SK-MEL-5 (cell line): ENCODE results near the gene HUWE1. TPM values are rescaled to one million over a fixed set of nuclear protein-coding genes. Genes with fewer than 3 reads are reported as not detected.

Experiments used
- DNase-seq: peaks from one replicate; pipeline ENCODE4 v3.0.0-alpha.2; 2016; ENCODE audit warnings: low read depth, low spot score
- in situ Hi-C: cut with HindIII; loops from 2 replicates; pipeline ENCODE4 v1.10.0; 2016; ENCODE audit warnings: low sequenced_read_pairs, high pct_unique_total_duplicates, low pct_unique_long_range_greater_than_20kb
- total RNA-seq: library from RNA; depleted of rRNA; stranded (reverse); fragments of >200 nt; shearing (Covaris generic); gene quantifications from 2 replicates; pipeline ENCODE4 v1.2.3, GENCODE V29; 2014

The HUWE1 gene
- total RNA-seq, 1 experiment from 2014 or later = 46.1 TPM

DNA sequence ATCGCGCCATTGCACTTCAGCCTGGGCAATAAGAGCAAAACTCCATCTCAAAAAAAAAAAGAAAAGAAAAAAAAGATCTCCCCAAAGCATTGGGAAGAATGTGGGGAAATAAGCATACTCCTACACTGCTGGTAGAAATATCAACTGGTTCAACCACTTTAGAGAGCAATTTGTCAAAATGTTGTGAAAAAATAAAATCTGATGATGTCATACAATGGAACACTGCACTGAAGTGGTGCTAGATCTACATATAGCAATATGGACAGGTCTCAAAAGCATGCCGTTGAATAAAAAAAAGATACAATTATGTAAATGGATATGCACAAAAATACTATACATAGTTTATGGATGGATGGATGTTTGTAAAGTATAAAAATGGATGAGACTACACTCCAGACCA, 18.3 kb upstream of the HUWE1 start:
- in situ Hi-C loops = no loop called here
- no peak for DNase-seq

DNA sequence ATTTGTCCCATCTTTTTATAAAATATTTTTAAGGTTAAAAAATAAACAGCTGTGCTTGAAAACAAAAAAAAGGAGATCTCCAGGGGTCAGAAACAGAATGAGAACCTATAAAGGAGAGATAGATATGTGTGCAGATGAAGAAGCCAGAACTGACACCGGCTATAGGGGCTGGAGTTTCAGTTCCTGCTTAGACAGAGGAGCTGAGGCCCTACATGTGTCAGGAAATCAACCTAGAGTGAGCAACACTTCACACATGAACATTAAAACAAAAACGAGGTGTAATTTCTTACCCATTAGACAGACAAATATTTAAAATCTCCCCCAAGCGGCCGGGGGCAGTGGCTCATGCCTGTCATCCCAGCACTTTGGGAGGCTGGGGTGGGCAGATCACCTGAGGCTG, 17.8 kb upstream of the HUWE1 start:
- in situ Hi-C loops = no loop called here
- no peak for DNase-seq

DNA sequence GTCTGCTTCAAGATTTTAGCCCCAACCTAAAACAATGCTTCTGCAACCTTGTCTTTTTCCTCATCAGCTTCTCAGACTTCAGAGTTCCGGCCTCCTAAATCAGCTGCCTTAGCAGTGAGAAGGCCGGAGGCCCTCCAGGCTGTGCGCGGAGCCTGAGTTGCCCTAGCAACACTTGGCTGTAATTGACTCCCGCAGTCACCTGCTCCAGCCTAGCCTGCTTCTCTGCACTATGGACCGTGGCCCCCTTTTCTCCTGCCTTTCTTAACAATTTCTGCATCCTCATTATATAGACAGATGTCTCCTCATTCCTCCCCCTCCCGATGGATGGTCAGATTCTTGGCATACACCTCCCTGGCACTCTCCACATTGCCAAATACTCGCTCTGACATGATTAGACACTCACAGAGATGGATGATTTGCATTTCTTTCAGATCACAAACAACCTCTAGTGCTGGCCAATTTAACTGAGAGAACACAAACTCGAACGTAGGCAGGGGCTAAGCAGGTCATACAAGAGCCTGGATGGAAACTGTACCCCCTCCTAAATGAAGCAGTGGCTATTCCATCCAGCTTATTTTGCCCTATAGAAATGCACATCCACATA, 9.5 kb upstream of the HUWE1 start:
- in situ Hi-C loops = no loop called here
- no peak for DNase-seq

DNA sequence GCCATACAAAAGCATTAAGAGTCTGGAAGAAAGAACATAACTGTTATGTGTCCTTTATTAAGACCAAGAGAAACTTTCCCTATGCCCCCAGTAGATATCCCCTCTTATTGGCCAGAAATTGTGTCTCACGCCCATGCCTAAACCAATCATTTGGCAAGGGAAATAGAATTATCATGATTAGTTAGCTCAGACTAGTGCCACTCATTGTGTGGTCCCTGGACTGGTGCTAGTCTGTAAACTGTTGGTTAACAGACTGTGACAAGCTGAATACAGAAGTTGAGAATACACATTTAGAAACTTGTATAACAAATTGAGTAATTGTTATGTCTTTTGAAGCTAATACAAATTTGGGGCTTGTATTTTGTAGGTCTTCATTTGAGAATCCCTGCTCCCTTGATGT, 8.1 kb upstream of the HUWE1 start:
- in situ Hi-C loops = no loop called here

DNA sequence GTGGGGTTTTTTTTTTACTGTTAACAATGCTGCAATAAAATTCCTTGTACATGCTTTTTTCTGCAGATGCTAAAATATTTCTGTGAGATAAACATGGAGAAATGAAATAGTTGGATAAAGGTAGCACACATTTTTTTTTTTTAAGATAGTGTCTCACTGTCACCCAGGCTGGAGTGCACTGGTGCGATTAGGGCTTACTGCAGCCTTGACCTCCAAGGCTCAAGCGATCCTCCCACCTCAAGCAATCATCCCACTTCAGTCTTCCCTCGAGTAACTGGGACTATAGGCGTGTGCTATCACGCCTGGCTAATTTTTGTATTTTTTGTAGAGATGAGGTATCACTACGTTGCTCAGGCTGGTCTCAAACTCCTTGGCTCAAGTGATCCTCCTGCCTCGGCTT, 1.8 kb upstream of the HUWE1 start:
- in situ Hi-C loops = no loop called here
- no peak for DNase-seq

More for the DNA sequence above, 8.1 kb upstream of the HUWE1 start:
- no peak for DNase-seq

DNA sequence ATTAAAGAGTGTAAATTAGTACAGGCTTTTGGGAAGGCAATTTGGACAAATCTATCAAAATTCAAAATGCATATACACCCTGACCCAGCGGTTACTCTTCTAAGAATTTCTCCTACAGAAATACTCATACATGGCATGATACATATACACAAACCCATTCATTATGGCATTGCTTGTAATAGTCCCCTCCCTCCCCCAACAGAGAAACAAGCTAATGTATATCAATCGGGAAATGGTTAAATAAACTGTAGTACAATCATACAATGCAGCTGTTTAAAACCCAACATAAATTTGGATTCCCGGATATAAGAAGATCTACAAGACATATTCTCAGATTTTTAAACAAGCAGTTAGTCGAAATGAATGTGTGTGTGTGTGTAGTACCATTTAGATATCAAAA, 808 bp downstream of the HUWE1 start:
- in situ Hi-C loops = no loop called here

DNA sequence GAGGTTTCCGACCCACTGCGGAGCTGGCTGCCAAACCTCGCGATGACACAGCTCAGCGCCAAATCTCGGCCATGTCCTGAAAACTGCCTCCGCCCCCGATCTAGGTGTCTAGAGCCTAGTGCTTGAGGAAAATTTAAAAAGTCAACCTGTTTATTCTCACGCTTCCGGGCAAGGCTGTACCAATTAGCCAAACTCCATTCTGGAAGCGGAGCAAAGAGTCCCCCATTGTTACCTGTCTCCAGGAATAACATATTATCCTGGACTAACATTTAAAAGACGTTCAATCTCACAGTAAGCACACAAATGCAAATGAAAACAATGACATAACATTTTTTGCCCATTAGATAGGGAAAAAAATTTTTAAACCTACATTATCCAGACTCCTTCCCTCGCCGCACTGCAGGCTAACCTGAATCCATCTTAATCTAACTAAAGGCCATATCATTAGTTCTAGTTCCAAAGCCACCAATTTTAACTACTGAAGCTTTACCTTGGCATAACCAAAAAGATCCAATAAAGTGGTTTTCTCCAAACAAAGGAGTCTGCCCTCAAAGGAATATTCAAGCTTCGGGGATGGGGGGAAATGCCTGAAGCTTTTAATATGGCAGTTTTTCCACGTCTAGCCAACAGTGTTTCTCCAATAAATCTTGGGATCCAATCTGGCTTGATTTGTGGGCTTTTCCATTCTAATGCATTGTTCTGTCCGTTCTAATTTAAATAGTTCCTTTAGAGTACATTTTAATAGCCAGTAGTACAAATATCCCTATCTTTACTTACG, 1.9 kb downstream of the HUWE1 start:
- DNase-seq = no peak
- in situ Hi-C loops = no loop called here

More for the DNA sequence above, 808 bp downstream of the HUWE1 start:
- DNase-seq = peak; percentile 22

DNA sequence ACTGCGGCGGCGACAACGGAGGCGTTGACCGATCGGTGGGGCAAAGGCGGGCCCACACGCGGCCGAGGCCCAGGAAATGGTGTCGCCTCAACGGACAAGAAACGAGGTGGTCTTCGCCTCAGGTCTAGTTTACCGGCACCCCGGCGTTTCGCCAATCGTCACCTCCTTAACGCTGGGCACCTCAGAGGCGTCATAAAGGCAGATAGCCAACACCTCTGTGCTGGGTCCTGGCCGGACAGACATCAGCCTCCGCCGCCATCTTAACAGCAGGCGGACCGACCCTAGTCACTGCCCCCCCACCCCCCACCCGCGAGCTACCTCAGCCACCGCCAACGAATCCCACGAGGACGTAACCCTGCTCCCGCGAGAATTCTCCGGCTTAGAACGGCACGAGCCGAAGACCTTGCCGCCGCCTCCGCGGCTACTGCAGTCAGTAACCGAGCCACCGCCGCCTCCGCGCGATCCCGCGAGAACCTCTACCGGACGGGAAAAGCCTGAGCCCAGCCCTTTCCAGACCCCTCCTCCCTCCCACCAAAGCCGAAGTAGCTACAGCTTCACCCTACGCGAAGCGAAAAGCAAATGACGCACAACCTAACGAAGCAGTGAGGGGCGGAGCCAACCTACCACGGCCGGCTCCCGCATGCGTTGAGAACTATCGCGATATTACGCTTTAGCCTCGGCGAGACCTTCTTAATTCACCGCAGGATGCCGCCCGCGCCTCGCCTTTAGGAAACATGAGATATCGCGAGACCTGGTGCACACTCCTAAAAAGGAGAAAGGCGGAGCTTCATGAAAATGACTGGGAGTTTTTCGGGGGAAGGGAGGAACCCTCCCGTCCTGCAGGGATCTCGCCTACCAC, 2.7 kb downstream of the HUWE1 start:
- in situ Hi-C loops = no loop called here
- DNase-seq = peak; percentile 97

DNA sequence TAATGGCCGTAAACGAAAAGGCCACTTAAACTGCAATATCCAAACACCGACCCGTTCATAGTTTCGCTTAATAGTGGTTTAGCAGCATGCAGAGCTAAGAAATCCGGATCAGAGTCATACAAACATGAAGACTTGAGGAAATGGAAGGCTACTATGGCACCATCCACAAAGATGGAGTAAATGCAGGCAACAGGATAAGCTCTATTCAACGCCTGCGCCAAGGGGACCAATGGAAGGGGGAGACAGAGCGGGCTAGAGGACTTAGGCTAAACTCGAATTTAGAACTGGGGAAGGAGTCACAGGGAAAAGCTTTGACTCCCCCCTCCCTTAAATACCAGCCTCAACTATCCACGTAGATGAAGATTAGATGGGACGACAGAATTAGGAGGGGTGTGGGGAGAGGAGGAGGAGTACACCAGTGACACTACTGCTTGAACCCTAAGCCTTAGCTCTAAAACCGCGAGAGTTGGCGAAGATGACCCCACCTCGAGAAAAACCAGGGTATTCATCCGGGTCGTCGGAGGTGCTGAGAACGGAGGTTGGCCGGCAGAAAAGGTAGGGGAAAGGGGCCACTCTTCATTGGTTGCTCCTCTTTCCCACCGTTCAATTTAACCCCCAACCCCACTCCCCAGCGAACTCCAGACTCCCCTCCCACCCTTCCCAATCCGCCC, 3.5 kb downstream of the HUWE1 start:
- in situ Hi-C loops = no loop called here
- DNase-seq = peak; percentile 70

DNA sequence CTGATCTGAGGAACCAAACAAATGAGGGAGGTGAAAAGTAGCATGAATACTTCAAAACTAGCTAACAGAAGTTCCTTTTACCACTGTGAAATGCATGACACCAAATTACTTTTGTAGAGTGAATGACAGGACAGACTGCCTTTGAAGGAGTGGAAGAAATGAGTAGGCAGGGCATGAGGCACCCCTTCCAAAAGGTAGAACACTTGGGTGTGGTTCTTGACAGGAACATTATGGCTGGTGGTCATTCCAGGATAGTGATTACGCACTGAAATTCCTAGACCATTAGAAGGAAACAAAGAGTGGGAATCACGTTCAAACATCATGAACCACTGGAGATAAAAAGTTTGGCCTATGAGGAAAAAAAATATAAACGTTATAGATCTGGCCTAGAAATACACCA, 4.9 kb downstream of the HUWE1 start:
- no peak for DNase-seq
- in situ Hi-C loops = no loop called here

DNA sequence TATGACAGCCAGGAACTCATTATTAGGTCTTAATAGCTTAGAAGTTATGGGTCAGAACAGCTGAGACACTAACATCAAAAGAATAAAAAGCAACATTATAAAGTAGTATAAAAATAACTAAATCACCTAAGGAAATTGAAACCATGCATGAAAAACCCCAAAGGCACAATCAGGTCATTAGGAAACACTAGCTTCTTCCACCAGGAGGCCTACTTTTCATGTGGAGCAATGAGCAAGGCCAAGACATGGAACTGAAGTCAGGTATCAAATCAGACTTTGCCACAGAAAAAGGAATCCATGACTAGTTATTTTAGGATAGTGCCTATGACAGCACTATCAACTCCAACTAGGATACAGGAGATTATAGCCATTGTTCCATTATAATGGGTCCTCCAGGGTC, 7.9 kb downstream of the HUWE1 start:
- peak; percentile 48 for DNase-seq
- in situ Hi-C loops = no loop called here

DNA sequence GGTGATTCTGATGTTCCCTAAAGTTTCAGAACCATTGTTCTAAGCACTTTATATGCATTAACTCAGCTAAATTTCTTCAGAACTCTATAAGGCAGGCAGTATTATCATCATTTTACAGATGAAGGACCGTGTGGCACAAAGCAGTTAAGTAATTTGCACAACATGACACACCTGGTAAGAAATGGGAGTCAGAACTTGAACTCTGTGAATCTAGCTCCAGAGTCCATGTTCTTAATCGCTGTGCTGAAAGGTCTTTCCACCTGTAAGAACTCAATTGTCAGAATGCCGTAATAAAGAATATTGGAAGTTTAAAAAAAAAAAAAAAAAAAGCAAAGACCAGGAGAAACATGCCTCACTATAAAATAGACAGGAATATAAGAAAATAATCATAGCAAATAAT, 9.2 kb downstream of the HUWE1 start:
- DNase-seq = no peak
- in situ Hi-C loops = no loop called here

DNA sequence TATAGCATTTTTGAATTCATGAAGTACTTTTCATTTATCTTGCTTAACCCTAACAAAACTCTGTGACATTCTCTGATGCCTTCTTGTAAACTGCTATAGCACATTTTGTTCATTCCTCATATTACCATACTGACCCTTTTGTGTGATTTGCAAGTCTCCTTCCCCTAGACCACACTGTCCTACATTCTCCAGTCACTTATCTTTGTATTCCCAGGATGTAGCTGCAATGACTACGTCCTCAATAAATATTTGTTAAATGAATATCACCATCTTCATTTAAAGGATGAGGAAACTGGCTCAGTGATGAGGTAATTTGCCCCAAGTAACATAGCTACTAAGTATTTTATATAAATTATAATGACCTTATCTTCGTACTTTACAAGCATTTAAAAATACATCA, 11.9 kb downstream of the HUWE1 start:
- in situ Hi-C loops = no loop called here
- DNase-seq = no peak

DNA sequence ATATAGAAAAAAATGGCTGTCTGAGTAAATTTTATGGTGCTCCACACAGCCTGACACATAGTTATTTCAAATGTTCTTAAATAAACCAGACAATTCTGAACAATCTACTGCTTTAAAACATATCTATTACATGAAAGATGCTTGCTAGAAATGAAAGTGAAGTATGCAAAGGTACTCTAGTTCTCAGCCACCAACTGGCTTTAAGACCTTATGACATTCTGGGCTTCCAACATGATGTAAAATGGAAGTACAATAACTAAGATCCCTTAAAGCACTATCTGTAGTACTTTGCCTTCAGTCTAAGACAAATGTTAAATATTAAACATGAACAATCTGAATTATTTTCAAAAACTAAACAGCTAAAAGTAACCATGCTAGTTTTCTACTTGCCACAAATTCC, 17.3 kb downstream of the HUWE1 start:
- DNase-seq = no peak
- in situ Hi-C loops = no loop called here

DNA sequence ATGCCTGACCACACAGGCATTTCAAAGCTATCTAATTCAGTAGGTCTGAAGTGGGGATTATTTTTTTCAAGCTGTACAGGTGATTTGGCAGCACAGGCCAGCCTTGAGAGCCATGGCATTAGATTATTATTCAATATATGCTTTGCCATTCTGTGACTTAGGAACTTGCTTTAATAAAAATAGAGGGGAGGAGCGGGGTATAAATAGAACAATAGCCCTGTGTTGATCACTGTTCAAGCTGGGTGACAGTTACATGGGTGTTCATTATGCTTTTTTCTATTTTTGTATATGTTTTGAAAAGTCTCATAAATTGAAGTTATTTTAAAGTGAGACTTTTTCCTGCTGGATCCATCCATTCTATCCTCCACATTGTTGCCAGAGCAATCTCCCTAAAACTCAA, 20.3 kb downstream of the HUWE1 start:
- DNase-seq = no peak
- in situ Hi-C loops = no loop called here

DNA sequence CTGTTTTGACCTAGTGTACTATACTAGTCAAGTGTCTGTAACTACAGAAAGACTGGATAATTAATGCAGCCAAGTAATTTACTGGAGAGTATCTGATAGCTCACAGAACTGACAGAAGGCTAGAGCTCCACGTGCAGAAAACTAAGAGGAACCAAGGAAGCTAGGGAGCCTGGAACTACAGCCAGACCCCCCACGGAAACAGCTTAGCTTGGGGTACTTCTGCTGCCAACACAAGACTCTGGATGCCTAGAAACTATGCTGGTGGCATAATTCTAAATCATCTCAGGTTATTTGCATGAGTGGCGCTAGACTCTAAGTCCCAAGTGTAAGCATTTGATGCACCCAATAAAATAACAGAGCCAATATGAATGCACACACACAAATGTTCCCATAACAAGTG, 26.5 kb downstream of the HUWE1 start:
- DNase-seq = no peak
- in situ Hi-C loops = no loop called here

DNA sequence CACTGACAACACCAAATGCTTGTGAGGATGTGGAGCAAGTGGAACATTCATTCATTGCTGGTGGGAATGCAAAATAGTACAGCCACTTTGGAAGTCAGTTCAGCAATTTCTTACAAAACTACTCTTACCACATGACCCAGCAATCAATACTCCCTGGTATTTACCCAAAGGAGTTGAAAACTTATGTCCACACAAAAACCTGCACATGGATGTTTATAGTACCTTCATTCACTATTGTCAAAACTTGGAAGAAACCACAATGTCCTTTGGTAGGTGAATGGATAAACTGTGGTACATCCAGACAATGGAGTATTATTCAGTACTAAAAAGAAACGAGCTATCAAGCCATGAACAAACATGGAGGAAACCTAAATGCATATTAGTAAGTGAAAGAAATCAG, 27.5 kb downstream of the HUWE1 start:
- peak; percentile 58 for DNase-seq
- in situ Hi-C loops = no loop called here

DNA sequence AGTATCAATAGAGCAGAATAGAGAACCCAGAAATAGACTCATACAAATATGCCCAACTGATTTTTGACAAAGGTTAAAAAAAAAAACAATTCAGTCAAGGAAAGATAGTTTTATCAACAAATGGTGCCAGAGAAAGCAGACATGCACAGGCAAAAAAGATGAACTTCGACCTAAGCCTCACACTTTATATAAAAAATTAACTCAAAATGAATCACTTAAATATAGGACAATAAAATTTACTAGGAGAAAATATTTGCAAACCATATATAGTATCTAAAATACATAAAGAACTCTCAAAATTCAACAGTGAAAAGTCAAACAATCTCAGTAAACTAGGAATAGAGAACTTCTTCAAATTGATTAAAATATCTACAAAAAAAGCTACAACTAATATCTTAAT, 29.7 kb downstream of the HUWE1 start:
- DNase-seq = no peak
- in situ Hi-C loops = no loop called here
